HepG2 (cell line): ENCODE measurements around the gene EPHA3. TPM values are rescaled to one million over a fixed set of nuclear protein-coding genes. Genes with fewer than 3 reads are reported as not detected.

Experiments
- ATAC-seq: fragments of 200-7000 bp; cut with Tn5 transposase; 3 replicates; pipeline ENCODE4 v1.9.1; 2020; ENCODE audit warnings: mild to moderate bottlenecking, moderate library complexity
- BruUV-seq: library from RNA; stranded (reverse); fragments of 400-500 nt; replicated peaks from 2 replicates; lab custom pipeline; 2021; lab: Mats Ljungman, UMichigan
- CTCF ChIA-PET: fragments of 300-600 bp; formaldehyde crosslinking; extraction: SDS; loops from one replicate; lab custom pipeline; 2021; ENCODE audit warnings: low total read pairs, inconsistent platforms, low intra/inter-chr PET ratio; lab: Yijun Ruan, JAX
- POLR2A ChIA-PET: fragments of 350-600 bp; sonication (Branson Sonifier 250); formaldehyde crosslinking; loops from one replicate; lab custom pipeline; 2020; ENCODE audit warnings: antibody characterized with exemption, inconsistent platforms; lab: Yijun Ruan, JAX
- DNase-seq: peaks from one replicate; pipeline ENCODE4 v3.0.0-alpha.2; 2015; ENCODE audit warnings: low spot score
- FAIRE-seq: peaks from 3 replicates; lab custom pipeline; 2011; peaks lifted over from hg19 to GRCh38; lab: Jason Lieb, UNC
- H2AFZ ChIP-seq: one replicate; pipeline ENCODE4 v1.6.1; 2011; ENCODE audit warnings: low read length, inconsistent platforms
- H3K27ac ChIP-seq: fragments of 300-600 bp; 3 replicates; pipeline ENCODE4 v1.8.0; 2011; ENCODE audit warnings: mixed run types, mild to moderate bottlenecking, mixed read lengths, low read length, inconsistent platforms; ENCODE audit not compliant: insufficient read depth; ENCODE audit errors: extremely low read length
- H3K27me3 ChIP-seq, 2 experiments: fragments of 200-600 bp in 1 of 2; 2 replicates in 1 of 2; 3 replicates in 1 of 2; pipeline versions ENCODE4 v1.6.0 to v1.8.0; 2011; ENCODE audit warnings: low read length in 2 of 2, mild to moderate bottlenecking in 2 of 2, moderate library complexity in 2 of 2, inconsistent platforms in 1 of 2; ENCODE audit not compliant: insufficient read depth in 2 of 2, control insufficient read depth in 1 of 2
- H3K36me3 ChIP-seq, 2 experiments: fragments of 200-600 bp in 1 of 2; replicated peaks in 1 of 2; 2 replicates in 1 of 2; 3 replicates in 1 of 2; pipeline versions ENCODE4 v1.5.1 to v1.8.0; 2011; ENCODE audit warnings: low read length in 2 of 2, inconsistent platforms in 1 of 2; ENCODE audit not compliant: insufficient read depth in 2 of 2, control insufficient read depth in 1 of 2
- H3K4me1 ChIP-seq: 2 replicates; pipeline ENCODE4 v1.5.1; 2012; ENCODE audit warnings: low read length, inconsistent platforms; ENCODE audit not compliant: insufficient read depth
- H3K4me2 ChIP-seq: 2 replicates; pipeline ENCODE4 v1.6.0; 2011; ENCODE audit warnings: low read depth, low read length, inconsistent platforms
- H3K4me3 ChIP-seq, 3 experiments: fragments of 200-600 bp in 1 of 3; sonication (generic), shearing (Covaris generic) in 1 of 3; replicated peaks in 1 of 3; 2 replicates each; pipeline ENCODE4 v1.5.1; 2011 to 2016; ENCODE audit warnings: low read length in 3 of 3, inconsistent platforms in 2 of 3, low read depth in 2 of 3, mild to moderate bottlenecking in 2 of 3, control low read depth in 1 of 3, mixed read lengths in 1 of 3; ENCODE audit not compliant: insufficient read depth in 1 of 3
- H3K79me2 ChIP-seq: one replicate; pipeline ENCODE4 v1.6.1; 2011; ENCODE audit warnings: low read length, inconsistent platforms; ENCODE audit not compliant: insufficient read depth
- H3K9ac ChIP-seq: 2 replicates; pipeline ENCODE4 v1.6.0; 2011; ENCODE audit warnings: mild to moderate bottlenecking, low read depth, low read length, inconsistent platforms; ENCODE audit not compliant: insufficient read depth
- H3K9me3 ChIP-seq: 2 replicates; pipeline ENCODE4 v1.5.1; 2012; ENCODE audit warnings: mild to moderate bottlenecking, low read length
- H4K20me1 ChIP-seq: 2 replicates; pipeline ENCODE4 v1.6.0; 2011; ENCODE audit warnings: inconsistent platforms, mild to moderate bottlenecking, low read length, moderate library complexity; ENCODE audit not compliant: insufficient read depth
- ATF6 ChIP-seq: sonication (generic); formaldehyde crosslinking; conservative IDR thresholded peaks from 2 replicates; pipeline ENCODE4 v1.4.0; 2020; ENCODE audit warnings: missing genetic modification reagents
- CREM ChIP-seq, 2 experiments: sonication (generic) in 1 of 2; formaldehyde crosslinking in 1 of 2; IDR thresholded peaks; 2 replicates each; pipeline versions ENCODE4 v1.4.0 to v1.6.1; 2016 to 2020; ENCODE audit warnings: antibody characterized with exemption in 1 of 2, mild to moderate bottlenecking in 1 of 2, missing genetic modification reagents in 1 of 2
- HMGXB3 ChIP-seq: sonication (generic); formaldehyde crosslinking; IDR thresholded peaks from 2 replicates; pipeline ENCODE4 v1.4.0; 2020; ENCODE audit warnings: missing genetic modification reagents, borderline replicate concordance
- MEIS1 ChIP-seq: sonication (generic); formaldehyde crosslinking; IDR thresholded peaks from 2 replicates; pipeline ENCODE4 v1.9.0; 2021; ENCODE audit warnings: mild to moderate bottlenecking, missing genetic modification reagents, moderate library complexity, borderline replicate concordance
- NFYC ChIP-seq: IDR thresholded peaks from 2 replicates; pipeline ENCODE4 v1.6.1; 2016; ENCODE audit warnings: missing genetic modification reagents, missing compliant biosample characterization
- PAX8 ChIP-seq: sonication (generic); formaldehyde crosslinking; IDR thresholded peaks from 2 replicates; pipeline ENCODE4 v1.8.0; 2022; ENCODE audit warnings: mild to moderate bottlenecking, missing genetic modification reagents, borderline replicate concordance
- POLR2A ChIP-seq, 2 experiments: IDR thresholded peaks; 2 replicates each; pipeline ENCODE4 v1.6.1; 2011; ENCODE audit warnings: low read depth in 2 of 2, low read length in 2 of 2, mild to moderate bottlenecking in 1 of 2, moderate library complexity in 1 of 2; ENCODE audit not compliant: insufficient read depth in 1 of 2
- POLR2AphosphoS2 ChIP-seq: IDR thresholded peaks from 2 replicates; pipeline ENCODE4 v1.6.1; 2011; ENCODE audit warnings: low read depth, low read length, improper control_type of control experiment
- ZFY ChIP-seq: sonication (generic); formaldehyde crosslinking; IDR thresholded peaks from 2 replicates; pipeline ENCODE4 v1.4.0; 2020; ENCODE audit warnings: missing genetic modification reagents
- ZNF83 ChIP-seq: sonication (generic); formaldehyde crosslinking; IDR thresholded peaks from 2 replicates; pipeline ENCODE4 v1.4.0; 2020; ENCODE audit warnings: missing genetic modification reagents, mild to moderate bottlenecking, borderline replicate concordance
- WGBS: methylation state at CpG from one replicate; pipeline ENCODE4 v1.1.6; 2017; ENCODE audit warnings: low lambda C conversion rate; 5-methylcytosine and 5-hydroxymethylcytosine counted together
- in situ Hi-C: cut with HindIII; loops from 2 replicates; pipeline ENCODE4 v1.10.0; 2017; ENCODE audit warnings: low pct_unique_long_range_greater_than_20kb; ENCODE audit not compliant: extremely low pct_ligation_motif_present
- intact Hi-C: fragments of 100-400 bp; cut with micrococcal nuclease; formaldehyde crosslinking; loops from one replicate; pipeline ENCODE4 v1.10.0; 2022; ENCODE audit not compliant: unreplicated experiment
- polyA plus RNA-seq, 8 experiments: library from polyadenylated mRNA; depleted of rRNA in 3 of 8; stranded (reverse) in 7 of 8; unstranded in 1 of 8; fragments of >200 nt; fragmentation: Illumina TruSeq in 4 of 8; extraction: Trizol in 4 of 8; gene quantifications; 2 replicates each; pipeline versions ENCODE4 v1.2.1 to v1.2.3, GENCODE V29; 2011 to 2016; ENCODE audit warnings: low read depth in 4 of 8, missing spikeins in 1 of 8, mixed read lengths in 1 of 8; ENCODE audit not compliant: insufficient read depth in 1 of 8
- total RNA-seq, 5 experiments: library from RNA; depleted of rRNA; stranded (reverse); fragments of >200 nt; fragmentation: Illumina TruSeq; extraction: Trizol; gene quantifications; 2 replicates each; pipeline ENCODE4 v1.2.3, GENCODE V29; 2016; ENCODE audit warnings: low read depth in 1 of 5

The EPHA3 gene
- total and polyA plus RNA-seq, 2 of the 13 experiments (the other 11 are each of a cell fraction or from before 2014, with no cell fraction given): 0.01 TPM; not detected in 1

DNA sequence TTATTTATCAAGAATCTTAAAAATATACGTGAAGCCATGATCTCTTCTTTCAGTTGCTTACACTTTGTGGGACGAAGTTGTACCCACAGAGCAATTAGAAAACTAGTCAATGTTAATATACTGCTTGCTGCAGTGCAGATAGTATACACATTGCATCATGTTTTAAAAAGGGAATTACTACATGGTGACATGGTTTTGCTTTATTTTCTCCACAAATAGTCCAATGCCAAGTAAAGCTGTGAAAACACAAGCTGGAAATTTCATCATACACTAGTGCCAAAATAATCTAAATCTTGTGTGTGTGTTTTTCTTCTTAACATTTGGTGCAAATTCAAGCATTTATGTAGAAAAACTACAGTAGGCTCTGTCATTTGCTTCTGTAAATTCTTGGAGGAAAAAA is 233.0 kb downstream of the EPHA3 start:
- H3K9ac ChIP-seq: no peak overlapping the region
- FAIRE-seq (no peak), DNase-seq (no peak), ATAC-seq (no peak)
- ChIA-PET POLR2A (no interaction called here), CTCF (no interaction called here)
- no peaks in the 10 kb centered on the region for H3K4me1 ChIP-seq
- no peak overlapping the region for H2AFZ ChIP-seq
- intact Hi-C loops: no loop called here
- no peaks in the 10 kb centered on the region for H3K36me3 ChIP-seq
- no peak overlapping the region for H3K4me2 ChIP-seq
- no peaks in the 10 kb centered on the region for H3K79me2 ChIP-seq
- 0% methylated on average over 2 of the region's 2 CpGs for WGBS
- H3K9me3 ChIP-seq: no peaks in the 10 kb centered on the region
- H3K27ac ChIP-seq: no peak overlapping the region
- TF ChIP-seq PAX8 (CRISPR knock-in tag) (no peak), POLR2A (IDR thresholded peaks at IDR 0.05; ENCODE audit: insufficient read depth in 1 of 2, low read depth in 2 of 2, low read length in 2 of 2) (no peak), ZFY (CRISPR knock-in tag) (no peak), ZNF83 (CRISPR knock-in tag) (no peak), MEIS1 (CRISPR knock-in tag) (no peak), HMGXB3 (no peak), CREM (IDR thresholded peaks at IDR 0.05) (no peak), CREM (CRISPR knock-in tag; IDR thresholded peaks at IDR 0.05) (no peak), ATF6 (CRISPR knock-in tag) (no peak), POLR2AphosphoS2 (no peak), NFYC (no peak)
- no TSS peak for BruUV-seq
- H4K20me1 ChIP-seq: no peaks in the 10 kb centered on the region
- no peak overlapping the region for H3K4me3 ChIP-seq
- in situ Hi-C loops: no loop called here
- H3K27me3 ChIP-seq: no peaks in the 10 kb centered on the region
